Stimulated activated CD4-positive, alpha-beta T cell treated with anti-CD3 and anti-CD28 coated beads, Interleukin-12 subunit alpha, Interleukin-12 subunit beta, amount 100 ng/mL, for 48 hours (primary cell): ENCODE measurements around the gene NELFB.
A peak's percentile ranks its signal among the peaks of the same experiment; 100 is the strongest.

Source experiments
- DNase-seq, 3 donors: peaks; one replicate each; pipeline ENCODE4 v3.0.0-alpha.2; 2020; ENCODE audit warnings: low read depth in 2 of 3, low spot score in 1 of 3

Gene NELFB

GRCh38 chr9:137223078-137223970 lies 31.8 kb upstream of the NELFB start:
- peak; percentile 97 to 99 (median 97) for DNase-seq

DNA sequence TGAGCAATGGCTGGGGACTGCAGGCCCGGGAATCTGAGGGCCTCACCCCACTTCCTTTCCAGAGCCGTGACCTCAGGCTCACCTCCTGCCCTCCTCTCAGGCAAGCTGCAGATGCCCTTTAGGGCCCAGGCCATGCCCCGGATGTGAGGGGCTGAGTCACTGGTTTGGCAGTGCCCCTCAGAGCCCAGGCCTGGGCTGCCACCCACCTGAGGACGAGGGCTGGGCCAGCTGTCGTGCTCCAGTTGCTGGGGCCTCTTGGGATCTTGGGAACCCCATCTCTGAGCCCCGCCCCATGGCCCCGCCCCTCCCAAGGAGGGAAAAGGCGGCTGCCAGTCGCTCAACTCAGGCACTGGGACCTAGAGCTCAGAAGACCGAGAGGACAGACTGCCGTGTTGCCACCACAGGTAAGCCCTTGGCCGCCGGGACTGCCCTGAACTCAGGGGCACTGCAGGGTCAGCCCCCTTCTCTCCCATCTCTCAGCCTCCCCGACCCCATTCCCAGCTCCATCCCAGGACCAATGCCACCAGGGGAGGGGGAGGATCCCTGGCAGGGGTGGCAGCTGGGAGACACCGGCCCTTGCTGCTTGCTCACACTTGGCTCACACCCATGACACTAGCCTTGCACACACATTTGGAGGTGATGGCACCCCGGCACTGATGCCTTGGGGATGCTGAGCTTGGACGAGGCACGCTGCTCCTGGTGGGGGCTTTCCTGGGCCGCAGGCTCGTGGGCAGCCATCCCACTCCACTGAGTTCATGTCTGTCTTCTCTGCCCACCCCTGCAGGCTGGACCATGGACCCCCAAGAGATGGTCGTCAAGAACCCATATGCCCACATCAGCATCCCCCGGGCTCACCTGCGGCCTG lies 30.1 kb upstream of the NELFB start, which contains the start of gene CYSRT1:
Gene CYSRT1 (plus strand): TSS at position 345 of the 865 bp plus-strand sequence. CDS start 448 bp downstream, at position 793.
- DNase-seq, result no peak

GRCh38 chr9:137225699-137226331 lies 29.3 kb upstream of the NELFB start:
- DNase-seq, result no peak

- DNase-seq, result no peak
Observed at GRCh38 chr9:137226338-137227053, 28.6 kb upstream of the NELFB start.

GRCh38 chr9:137227054-137227852 lies 27.9 kb upstream of the NELFB start, which contains the start of gene RNF224:
TSS of gene RNF224 (plus strand) at chr9:137227502. CDS start at chr9:137228336, 834 bp downstream.
- peak; percentile 71 to 84 (median 75) for DNase-seq

GRCh38 chr9:137227853-137228505 lies 27.1 kb upstream of the NELFB start:
- DNase-seq, result no peak

DNA sequence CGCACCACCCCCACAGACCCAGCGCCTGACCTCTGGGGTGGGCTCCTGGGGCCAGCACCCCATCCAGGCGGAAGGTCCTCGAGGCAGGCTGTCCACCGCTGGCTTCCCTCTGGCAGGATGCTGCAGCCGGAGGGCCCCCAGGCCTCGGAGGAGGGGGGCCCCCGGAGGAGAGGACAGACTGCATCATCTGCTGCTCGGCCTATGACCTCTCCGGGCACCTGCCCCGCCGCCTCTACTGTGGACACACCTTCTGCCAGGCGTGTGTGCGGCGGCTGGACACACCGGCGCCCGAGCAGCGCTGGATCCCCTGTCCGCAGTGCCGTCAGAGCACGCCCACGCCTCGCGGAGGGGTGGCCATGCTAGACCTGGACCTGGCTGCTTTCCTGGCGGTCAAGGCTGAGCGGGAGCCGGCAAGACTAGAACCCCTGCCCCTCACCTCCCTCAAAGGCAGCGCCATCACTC lies 26.6 kb upstream of the NELFB start:
- no peak for DNase-seq

GRCh38 chr9:137228968-137229896 lies 25.9 kb upstream of the NELFB start:
- no peak for DNase-seq

DNA sequence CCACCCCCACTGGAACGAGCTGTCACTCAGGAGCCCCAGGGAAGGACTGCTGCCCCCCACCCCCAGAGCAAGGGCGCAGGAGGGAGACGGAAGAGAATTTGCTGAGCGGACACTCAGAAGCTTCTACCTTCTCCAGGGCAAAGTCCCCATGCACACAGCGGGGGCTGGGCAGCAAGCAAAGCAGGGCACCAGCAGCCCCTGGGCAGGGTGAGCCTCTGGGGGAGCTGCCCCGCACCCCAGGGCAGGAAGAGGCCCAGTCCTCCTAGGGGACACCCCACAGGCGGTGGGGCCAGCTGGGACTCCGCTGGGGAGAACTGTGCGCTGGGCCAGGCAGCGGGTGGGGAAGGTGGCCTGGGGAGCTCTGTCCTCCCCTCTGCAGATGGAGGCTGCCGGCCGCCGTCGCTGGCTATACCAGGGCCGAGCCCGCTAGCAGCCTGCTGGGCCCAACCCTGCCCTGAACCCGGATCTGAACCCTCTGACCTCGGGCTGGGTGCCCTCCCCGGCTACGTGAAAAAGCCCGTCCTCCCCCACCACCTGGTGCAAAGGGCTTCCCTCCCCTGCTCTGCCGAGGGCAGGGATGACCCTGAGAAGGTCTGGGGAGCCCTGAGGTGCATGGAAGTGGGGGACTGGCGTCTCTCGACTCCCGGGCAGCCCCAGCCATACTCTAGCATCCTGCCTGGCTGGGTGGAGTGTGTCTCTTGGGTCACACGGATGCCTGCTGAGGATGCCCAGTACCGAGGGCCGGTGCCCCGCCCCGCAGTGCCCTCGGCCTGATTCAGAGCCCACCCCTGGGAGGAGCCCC lies 25.0 kb upstream of the NELFB start:
- no peak for DNase-seq

- no peak for DNase-seq
Observed at GRCh38 chr9:137230705-137231371, 24.3 kb upstream of the NELFB start, which contains the start of gene SLC34A3. TSS of gene SLC34A3 (plus strand) at chr9:137230901. CDS start at chr9:137231703, 802 bp downstream.

DNA sequence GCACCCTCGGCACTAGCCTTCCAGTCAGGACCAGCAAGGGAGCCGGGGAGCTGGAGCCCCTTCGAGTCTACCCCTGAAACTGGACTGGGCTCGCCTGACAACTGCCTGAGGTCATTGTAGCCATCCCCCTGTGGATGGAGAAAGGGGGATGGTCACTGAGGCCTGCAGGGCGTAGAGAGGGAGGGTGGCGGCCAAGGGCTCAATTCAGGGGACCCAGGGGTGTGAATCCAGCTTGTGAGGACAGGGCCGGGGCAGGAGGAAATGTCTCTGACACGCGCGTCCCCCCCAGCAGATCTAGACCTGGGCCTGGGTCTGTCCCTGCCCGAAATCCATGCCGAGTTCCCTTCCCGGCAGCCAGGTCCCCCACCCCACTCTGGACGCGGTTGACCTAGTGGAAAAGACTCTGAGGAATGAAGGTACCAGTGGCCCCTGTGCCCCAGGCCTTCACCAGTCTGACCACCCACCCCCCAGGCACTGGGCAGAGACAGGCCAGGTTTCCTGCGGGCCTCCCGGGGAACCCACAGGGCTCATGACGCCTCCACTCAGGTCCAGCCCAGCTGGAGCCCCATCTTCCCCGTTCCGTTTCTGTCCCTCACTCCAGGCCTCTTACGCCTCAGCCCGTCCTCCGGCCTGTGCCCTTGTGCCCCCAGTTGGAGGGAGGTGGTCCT lies 23.6 kb upstream of the NELFB start:
- no peak for DNase-seq

- no peak for DNase-seq
Observed at GRCh38 chr9:137232101-137232500, 23.0 kb upstream of the NELFB start.

DNA sequence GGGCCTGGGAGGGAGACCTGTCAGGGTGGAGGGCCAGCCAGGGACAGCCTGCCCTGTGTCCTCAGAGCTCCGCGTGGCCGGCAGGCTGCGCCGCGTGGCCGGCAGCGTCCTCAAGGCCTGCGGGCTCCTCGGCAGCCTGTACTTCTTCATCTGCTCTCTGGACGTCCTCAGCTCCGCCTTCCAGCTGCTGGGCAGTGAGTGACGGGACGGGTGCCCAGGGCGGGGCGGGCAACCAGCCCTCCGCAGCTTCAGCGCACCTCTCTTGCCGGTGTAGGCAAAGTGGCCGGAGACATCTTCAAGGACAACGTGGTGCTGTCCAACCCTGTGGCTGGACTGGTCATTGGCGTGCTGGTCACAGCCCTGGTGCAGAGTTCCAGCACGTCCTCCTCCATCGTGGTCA lies 22.6 kb upstream of the NELFB start:
- no peak for DNase-seq

DNA sequence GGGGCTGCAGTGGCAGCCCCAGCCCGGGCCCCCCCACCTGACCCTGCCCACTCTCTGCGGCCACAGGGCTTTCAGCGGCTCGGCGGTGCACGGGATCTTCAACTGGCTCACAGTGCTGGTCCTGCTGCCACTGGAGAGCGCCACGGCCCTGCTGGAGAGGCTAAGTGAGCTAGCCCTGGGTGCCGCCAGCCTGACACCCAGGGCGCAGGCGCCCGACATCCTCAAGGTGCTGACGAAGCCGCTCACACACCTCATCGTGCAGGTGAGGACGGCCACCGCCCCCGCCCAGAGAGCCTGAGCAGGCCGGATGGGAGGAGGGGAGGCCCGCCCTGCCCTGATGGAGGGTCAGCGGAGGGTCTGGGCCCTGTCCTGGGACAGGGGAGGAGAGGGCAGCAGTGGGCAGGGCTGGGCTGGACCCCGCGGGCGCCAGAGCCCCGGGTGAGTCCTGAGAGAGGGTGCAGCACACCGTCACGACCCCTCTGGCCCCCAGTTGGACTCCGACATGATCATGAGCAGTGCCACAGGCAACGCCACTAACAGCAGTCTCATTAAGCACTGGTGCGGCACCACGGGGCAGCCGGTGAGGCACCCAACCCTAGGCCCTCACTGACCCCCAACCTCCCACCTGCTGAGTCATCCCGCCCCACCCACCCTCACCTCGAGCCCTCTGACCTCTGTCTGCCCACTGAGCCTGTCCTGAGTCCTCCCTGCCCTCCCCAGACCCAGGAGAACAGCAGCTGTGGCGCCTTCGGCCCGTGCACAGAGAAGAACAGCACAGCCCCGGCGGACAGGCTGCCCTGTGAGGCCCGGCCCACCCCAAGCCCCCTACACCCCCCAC lies 21.8 kb upstream of the NELFB start:
- DNase-seq, result no peak

DNA sequence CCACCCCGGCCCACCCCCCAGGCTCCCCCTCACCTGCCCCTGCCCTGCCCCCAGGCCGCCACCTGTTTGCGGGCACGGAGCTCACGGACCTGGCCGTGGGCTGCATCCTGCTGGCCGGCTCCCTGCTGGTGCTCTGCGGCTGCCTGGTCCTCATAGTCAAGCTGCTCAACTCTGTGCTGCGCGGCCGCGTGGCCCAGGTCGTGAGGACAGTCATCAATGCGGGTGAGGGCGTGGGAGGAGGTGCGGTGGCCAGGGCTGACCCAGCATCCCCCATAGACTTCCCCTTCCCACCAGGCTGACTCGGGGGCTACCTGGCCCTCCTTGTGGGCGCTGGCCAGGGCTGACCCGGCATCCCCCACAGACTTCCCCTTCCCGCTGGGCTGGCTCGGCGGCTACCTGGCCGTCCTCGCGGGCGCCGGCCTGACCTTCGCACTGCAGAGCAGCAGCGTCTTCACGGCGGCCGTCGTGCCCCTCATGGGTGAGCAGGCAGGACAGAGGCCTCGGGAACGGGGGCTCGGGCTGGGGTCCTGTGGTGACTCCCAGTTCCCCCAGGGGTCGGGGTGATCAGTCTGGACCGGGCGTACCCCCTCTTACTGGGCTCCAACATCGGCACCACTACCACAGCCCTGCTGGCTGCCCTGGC lies 21.0 kb upstream of the NELFB start:
- no peak for DNase-seq
